GM21825 (cell line): Measurements from ENCODE around the gene RYR2.

Experiments used
- ATAC-seq: cut with Tn5 transposase; IDR thresholded peaks from one replicate; pipeline ENCODE4 v1.9.1; 2021; ENCODE audit warnings: mild to moderate bottlenecking, moderate library complexity; ENCODE audit not compliant: unreplicated experiment

RYR2 gene

GRCh38 chr1:237878406-237878805, 836.4 kb downstream of the RYR2 start:
- no peak for ATAC-seq

GRCh38 chr1:237879195-237879594, 837.2 kb downstream of the RYR2 start:
- no peak for ATAC-seq
